Vagina (tissue), 2 donors: ENCODE data around the gene TBL1X. TPM values are rescaled to one million over a fixed set of nuclear protein-coding genes. Genes with fewer than 3 reads are reported as not detected.

Experiments used
- DNase-seq, 2 donors: peaks; one replicate each; pipeline ENCODE4 v3.0.0-alpha.2; 2017; ENCODE audit errors: extremely low spot score in 2 of 2
- H3K27ac ChIP-seq: fragments of 200-600 bp; sonication (generic); one replicate; pipeline ENCODE4 v1.5.1; 2019
- H3K27me3 ChIP-seq: fragments of 200-600 bp; sonication (generic); one replicate; pipeline ENCODE4 v1.5.1; 2019
- H3K36me3 ChIP-seq, 2 donors: fragments of 200-600 bp; sonication (generic); one replicate each; pipeline ENCODE4 v1.5.1; 2017 to 2019
- H3K4me1 ChIP-seq: fragments of 200-600 bp; sonication (generic); one replicate; pipeline ENCODE4 v1.5.1; 2019
- H3K4me3 ChIP-seq, 2 donors: fragments of 200-600 bp; sonication (generic); 1 replicate in 1 of 2; 2 replicates in 1 of 2; pipeline ENCODE4 v1.5.1; 2016 to 2019
- H3K9me3 ChIP-seq: fragments of 200-600 bp; sonication (generic); one replicate; pipeline ENCODE4 v1.5.1; 2019
- POLR2A ChIP-seq, 2 donors: fragments of 450-650 bp; IDR thresholded peaks; one replicate each; pipeline ENCODE4 v1.6.1; 2017; ENCODE audit warnings: antibody characterized with exemption in 2 of 2, mild to moderate bottlenecking in 2 of 2, moderate library complexity in 2 of 2
- POLR2AphosphoS5 ChIP-seq, 2 donors: sonication (generic); formaldehyde crosslinking; IDR thresholded peaks; one replicate each; pipeline ENCODE4 v1.9.0; 2017; ENCODE audit warnings: antibody characterized with exemption in 2 of 2, mild to moderate bottlenecking in 2 of 2, low read depth in 1 of 2; ENCODE audit not compliant: insufficient read depth in 1 of 2
- intact Hi-C: fragments of 100-400 bp; cut with DNase I; formaldehyde crosslinking; loops from one replicate; pipeline ENCODE4 v1.15.1; 2023
- total RNA-seq: library from RNA; depleted of rRNA; stranded (reverse); fragments of >200 nt; gene quantifications from one replicate; pipeline ENCODE4 v1.2.3, GENCODE V29; 2016
- TF ChIP-seq, protein P1 (sequence below), 3 experiments: fragments of 450-650 bp in 2 of 3; fragments of 200-600 bp in 1 of 3; sonication (generic) in 1 of 3; IDR thresholded peaks; one replicate each; pipeline ENCODE4 v1.5.1; 2017 to 2019; ENCODE audit warnings: antibody characterized with exemption in 3 of 3, mild to moderate bottlenecking in 2 of 3, moderate library complexity in 2 of 3

TBL1X gene
- total RNA-seq, 1 donor from 2014 or later = 41.3 TPM

GRCh38 chrX:9537781-9538180 is 72.9 kb downstream of the TBL1X start:
- intact Hi-C loops = no loop called here
- H3K36me3 ChIP-seq = no peaks in the 10 kb centered on the region
- H3K27ac ChIP-seq = no peak overlapping the region
- no peaks in the 10 kb centered on the region for H3K27me3 ChIP-seq
- no peak overlapping the region for H3K4me3 ChIP-seq
- no peak for TF ChIP-seq POLR2A (IDR thresholded peaks at IDR 0.05)
- TF ChIP-seq POLR2AphosphoS5 (IDR thresholded peaks at IDR 0.05; ENCODE audit: insufficient read depth in 1 of 2, low read depth in 1 of 2) = no peak
- TF ChIP-seq, protein P1, sequence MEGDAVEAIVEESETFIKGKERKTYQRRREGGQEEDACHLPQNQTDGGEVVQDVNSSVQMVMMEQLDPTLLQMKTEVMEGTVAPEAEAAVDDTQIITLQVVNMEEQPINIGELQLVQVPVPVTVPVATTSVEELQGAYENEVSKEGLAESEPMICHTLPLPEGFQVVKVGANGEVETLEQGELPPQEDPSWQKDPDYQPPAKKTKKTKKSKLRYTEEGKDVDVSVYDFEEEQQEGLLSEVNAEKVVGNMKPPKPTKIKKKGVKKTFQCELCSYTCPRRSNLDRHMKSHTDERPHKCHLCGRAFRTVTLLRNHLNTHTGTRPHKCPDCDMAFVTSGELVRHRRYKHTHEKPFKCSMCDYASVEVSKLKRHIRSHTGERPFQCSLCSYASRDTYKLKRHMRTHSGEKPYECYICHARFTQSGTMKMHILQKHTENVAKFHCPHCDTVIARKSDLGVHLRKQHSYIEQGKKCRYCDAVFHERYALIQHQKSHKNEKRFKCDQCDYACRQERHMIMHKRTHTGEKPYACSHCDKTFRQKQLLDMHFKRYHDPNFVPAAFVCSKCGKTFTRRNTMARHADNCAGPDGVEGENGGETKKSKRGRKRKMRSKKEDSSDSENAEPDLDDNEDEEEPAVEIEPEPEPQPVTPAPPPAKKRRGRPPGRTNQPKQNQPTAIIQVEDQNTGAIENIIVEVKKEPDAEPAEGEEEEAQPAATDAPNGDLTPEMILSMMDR (IDR thresholded peaks at IDR 0.05) = no peak
- no peaks in the 10 kb centered on the region for H3K4me1 ChIP-seq
- DNase-seq = no peak
- no peaks in the 10 kb centered on the region for H3K9me3 ChIP-seq

- no peak for DNase-seq
- no peaks in the 10 kb centered on the region for H3K4me1 ChIP-seq
- no peaks in the 10 kb centered on the region for H3K9me3 ChIP-seq
- no peaks in the 10 kb centered on the region for H3K36me3 ChIP-seq
- H3K27me3 ChIP-seq = no peaks in the 10 kb centered on the region
- intact Hi-C loops = no loop called here
- TF ChIP-seq POLR2AphosphoS5 (IDR thresholded peaks at IDR 0.05; ENCODE audit: insufficient read depth in 1 of 2, low read depth in 1 of 2) = no peak
- TF ChIP-seq POLR2A (IDR thresholded peaks at IDR 0.05) = no peak
- TF ChIP-seq, protein P1 (IDR thresholded peaks at IDR 0.05) = no peak
- no peak overlapping the region for H3K27ac ChIP-seq
- H3K4me3 ChIP-seq = no peak overlapping the region
These were observed 73.7 kb downstream of the TBL1X start for GRCh38 chrX:9538544-9539045.

- no peak for DNase-seq
- TF ChIP-seq POLR2A (IDR thresholded peaks at IDR 0.05) = no peak
- TF ChIP-seq, protein P1 (IDR thresholded peaks at IDR 0.05) = no peak
- no peak for TF ChIP-seq POLR2AphosphoS5 (IDR thresholded peaks at IDR 0.05; ENCODE audit: insufficient read depth in 1 of 2, low read depth in 1 of 2)
- Histone ChIP-seq H3K36me3 (no peaks in the 10 kb centered on the region), H3K27ac (no peak overlapping the region), H3K27me3 (no peaks in the 10 kb centered on the region), H3K9me3 (no peaks in the 10 kb centered on the region), H3K4me3 (no peak overlapping the region), H3K4me1 (no peaks in the 10 kb centered on the region)
- intact Hi-C loops = no loop called here
These were observed 74.9 kb downstream of the TBL1X start for GRCh38 chrX:9539605-9540387.

- no peaks in the 10 kb centered on the region for H3K27me3 ChIP-seq
- H3K9me3 ChIP-seq = no peaks in the 10 kb centered on the region
- no peak overlapping the region for H3K27ac ChIP-seq
- no peaks in the 10 kb centered on the region for H3K4me1 ChIP-seq
- intact Hi-C loops = no loop called here
- no peak for DNase-seq
- TF ChIP-seq POLR2AphosphoS5 (IDR thresholded peaks at IDR 0.05; ENCODE audit: insufficient read depth in 1 of 2, low read depth in 1 of 2) (no peak), POLR2A (IDR thresholded peaks at IDR 0.05) (no peak)
- TF ChIP-seq, protein P1 (IDR thresholded peaks at IDR 0.05) = no peak
- H3K36me3 ChIP-seq = no peaks in the 10 kb centered on the region
- H3K4me3 ChIP-seq = no peak overlapping the region
These were observed 77.4 kb downstream of the TBL1X start for GRCh38 chrX:9542106-9542760.

DNA sequence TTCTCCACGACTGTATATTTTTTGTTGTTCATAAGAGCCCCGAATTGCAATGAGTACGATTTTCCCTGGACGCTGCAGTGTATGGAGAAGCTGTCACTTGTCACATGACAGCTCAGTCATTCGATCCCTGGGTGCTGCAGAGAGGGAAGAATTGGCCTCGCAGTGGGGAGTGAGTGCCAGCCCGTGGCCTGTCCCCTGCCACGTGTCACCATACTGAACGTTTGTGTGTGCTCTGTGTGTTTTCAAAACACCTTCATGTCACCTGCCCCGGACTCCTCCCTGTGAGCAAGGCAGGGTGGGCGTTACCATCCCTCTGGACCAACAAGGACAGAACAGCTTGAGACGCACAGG is 77.9 kb downstream of the TBL1X start:
- no peak for DNase-seq
- H3K36me3 ChIP-seq = no peaks in the 10 kb centered on the region
- no peak overlapping the region for H3K27ac ChIP-seq
- H3K9me3 ChIP-seq = no peaks in the 10 kb centered on the region
- intact Hi-C loops = no loop called here
- no peak for TF ChIP-seq POLR2AphosphoS5 (IDR thresholded peaks at IDR 0.05; ENCODE audit: insufficient read depth in 1 of 2, low read depth in 1 of 2)
- TF ChIP-seq, protein P1 (IDR thresholded peaks at IDR 0.05) = no peak
- no peaks in the 10 kb centered on the region for H3K27me3 ChIP-seq
- H3K4me1 ChIP-seq = no peaks in the 10 kb centered on the region
- no peak overlapping the region for H3K4me3 ChIP-seq
